ENCODE measurements around the gene USP54. TPM values are rescaled to one million over a fixed set of nuclear protein-coding genes. Genes with fewer than 3 reads are reported as not detected.

Gene USP54
- total and polyA plus RNA-seq, 9 of the 15 experiments (the other 6 are each of a cell fraction or from before 2014, with no cell fraction given) = 3.8 to 40.1 (median 16.9) TPM

GRCh38 chr10:73495226-73495883 lies 95.8 kb downstream of the USP54 start (continued):
- TF ChIP-seq, protein P1, sequence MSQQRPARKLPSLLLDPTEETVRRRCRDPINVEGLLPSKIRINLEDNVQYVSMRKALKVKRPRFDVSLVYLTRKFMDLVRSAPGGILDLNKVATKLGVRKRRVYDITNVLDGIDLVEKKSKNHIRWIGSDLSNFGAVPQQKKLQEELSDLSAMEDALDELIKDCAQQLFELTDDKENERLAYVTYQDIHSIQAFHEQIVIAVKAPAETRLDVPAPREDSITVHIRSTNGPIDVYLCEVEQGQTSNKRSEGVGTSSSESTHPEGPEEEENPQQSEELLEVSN (IDR thresholded peaks at IDR 0.05; ENCODE audit: borderline replicate concordance in 1 of 2, extremely low read depth in 1 of 2, insufficient read depth in 1 of 2, insufficient read length in 1 of 2, low read depth in 1 of 2, low read length in 1 of 2, poor library complexity in 1 of 2, severe bottlenecking in 1 of 2) = peak; percentile 58 to 66
- TF ChIP-seq ZNF347 (CRISPR knock-in tag; IDR thresholded peaks at IDR 0.05; ENCODE audit: low read depth) (no peak), NFRKB (IDR thresholded peaks at IDR 0.05; ENCODE audit: low read depth) (peak; percentile 7; the same call in 1 of the 2 replicates), SIN3A (IDR thresholded peaks at IDR 0.05; ENCODE audit: borderline replicate concordance in 2 of 2, control insufficient read depth in 1 of 2, low read depth in 2 of 2, low read length in 2 of 2) (peak; percentile 73 to 83; a peak in 3 of 4 replicates), MAFK (IDR thresholded peaks at IDR 0.05; ENCODE audit: low read length) (no peak), STAG1 (CRISPR knock-in tag; IDR thresholded peaks at IDR 0.05; ENCODE audit: borderline replicate concordance) (no peak), PPARD (CRISPR knock-in tag; IDR thresholded peaks at IDR 0.05) (no peak), SAP30 (IDR thresholded peaks at IDR 0.05; ENCODE audit: borderline replicate concordance, insufficient read depth, low read depth, low read length, poor library complexity, severe bottlenecking) (peak; percentile 90), HMG20B (CRISPR knock-in tag; IDR thresholded peaks at IDR 0.05) (no peak), ZC3H8 (IDR thresholded peaks at IDR 0.05) (no peak), IRF1 (CRISPR knock-in tag; IDR thresholded peaks at IDR 0.05; ENCODE audit: borderline replicate concordance) (0 out of 2 replicates have a peak, but pooled peaks have one; percentile 28), ZSCAN32 (CRISPR knock-in tag; IDR thresholded peaks at IDR 0.05) (no peak), SMARCA5 (IDR thresholded peaks at IDR 0.05) (no peak), ZNF12 (CRISPR knock-in tag; IDR thresholded peaks at IDR 0.05) (0 out of 2 replicates have a peak, but pooled peaks have one; percentile 47), KDM4B (IDR thresholded peaks at IDR 0.05; ENCODE audit: borderline replicate concordance in 2 of 2, low read depth in 1 of 2) (no peak; a peak in 2 of 4 replicates), CHD2 (IDR thresholded peaks at IDR 0.05; ENCODE audit: low read depth, low read length) (no peak), MIER1 (IDR thresholded peaks at IDR 0.05; ENCODE audit: low read depth) (no peak), ZSCAN29 (IDR thresholded peaks at IDR 0.05) (no peak), MAZ (CRISPR knock-in tag; conservative IDR thresholded peaks at IDR 0.05 in 1 of 2, IDR thresholded peaks at IDR 0.05 in 1 of 2) (peak; percentile 76 to 91), ZNF644 (tag; IDR thresholded peaks at IDR 0.05; ENCODE audit: low read depth) (no peak)
- TF ChIP-seq, protein P2, sequence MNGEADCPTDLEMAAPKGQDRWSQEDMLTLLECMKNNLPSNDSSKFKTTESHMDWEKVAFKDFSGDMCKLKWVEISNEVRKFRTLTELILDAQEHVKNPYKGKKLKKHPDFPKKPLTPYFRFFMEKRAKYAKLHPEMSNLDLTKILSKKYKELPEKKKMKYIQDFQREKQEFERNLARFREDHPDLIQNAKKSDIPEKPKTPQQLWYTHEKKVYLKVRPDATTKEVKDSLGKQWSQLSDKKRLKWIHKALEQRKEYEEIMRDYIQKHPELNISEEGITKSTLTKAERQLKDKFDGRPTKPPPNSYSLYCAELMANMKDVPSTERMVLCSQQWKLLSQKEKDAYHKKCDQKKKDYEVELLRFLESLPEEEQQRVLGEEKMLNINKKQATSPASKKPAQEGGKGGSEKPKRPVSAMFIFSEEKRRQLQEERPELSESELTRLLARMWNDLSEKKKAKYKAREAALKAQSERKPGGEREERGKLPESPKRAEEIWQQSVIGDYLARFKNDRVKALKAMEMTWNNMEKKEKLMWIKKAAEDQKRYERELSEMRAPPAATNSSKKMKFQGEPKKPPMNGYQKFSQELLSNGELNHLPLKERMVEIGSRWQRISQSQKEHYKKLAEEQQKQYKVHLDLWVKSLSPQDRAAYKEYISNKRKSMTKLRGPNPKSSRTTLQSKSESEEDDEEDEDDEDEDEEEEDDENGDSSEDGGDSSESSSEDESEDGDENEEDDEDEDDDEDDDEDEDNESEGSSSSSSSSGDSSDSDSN (IDR thresholded peaks at IDR 0.05; ENCODE audit: borderline replicate concordance in 1 of 2, low read depth in 2 of 2, low read length in 2 of 2) = peak; percentile 91 to 93; a peak in 2 of 4 replicates

Measured in K562 (cell line).